Heart left ventricle (tissue), 13 donors: ENCODE results near the gene RGP1.

Source experiments
- POLR2A ChIP-seq, 2 donors: fragments of 450-650 bp; IDR thresholded peaks; one replicate each; pipeline ENCODE4 v1.6.1; 2017; ENCODE audit warnings: antibody characterized with exemption in 2 of 2, mild to moderate bottlenecking in 2 of 2, moderate library complexity in 2 of 2
- TF ChIP-seq, protein P1 (sequence below), 12 donors: fragments of 200-600 bp; sonication (generic) in 4 of 12; IDR thresholded peaks; one replicate each; pipeline versions ENCODE4 v1.5.0 to v1.8.0; 2018 to 2022; ENCODE audit warnings: antibody characterized with exemption in 12 of 12, mild to moderate bottlenecking in 5 of 12
- donor health status: ischemic (EF 13 %, LVEDD 7.1; RV severe dilation, severe dysfunction).
- donor health status: DM: no; HTN: yes; CAD: no.
- donor health status: DM: no; HTN: no; CAD: no.
- donor health status: ischemic (EF 25% LVEDD 6.9; RV normal size, moderate dysfunction).
- donor health status: ischemic (EF 25% LVEDD 5.7; RV mildly dilated, moderate dysfunction).
- donor health status: ischemic (EF 35%, LVEDD 5.7; RV mildly dilated, moderate dysfunction).
- donor health status: nonischemic (EF 11% LVEDD 7.7; RV severe dilation, severe dysfunction).
- donor health status: DM: yes; HTN: yes; CAD: no.
- donor health status: PGD.
- donor health status: ischemic (EF 29% LVEDD 5.4; RV normal size, mild dysfunction).
- donor health status: nonischemic (EF 23%, LVEDD 6.1; RV moderate dilation, normal function).

DNA sequence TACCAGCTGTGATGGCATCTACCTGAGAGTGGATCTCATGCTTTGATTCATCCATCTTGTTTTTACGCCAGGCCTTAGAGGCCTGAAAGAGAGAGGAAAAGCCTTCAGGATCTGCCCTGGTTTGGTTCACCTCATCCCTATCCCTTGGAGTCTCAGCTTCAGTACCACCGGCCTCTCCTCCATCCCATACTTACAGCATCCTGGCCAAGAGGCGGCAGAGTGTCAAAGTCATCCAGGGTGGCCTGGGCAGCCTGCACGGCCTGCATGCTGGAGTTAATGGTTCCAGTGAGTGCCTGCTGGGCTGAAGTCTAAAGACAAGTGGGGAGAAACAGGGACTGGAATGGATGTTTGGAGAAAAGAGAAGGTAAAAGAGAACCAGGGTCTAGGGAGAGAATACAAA is 29.5 kb upstream of the RGP1 start:
- TF ChIP-seq, protein P1, sequence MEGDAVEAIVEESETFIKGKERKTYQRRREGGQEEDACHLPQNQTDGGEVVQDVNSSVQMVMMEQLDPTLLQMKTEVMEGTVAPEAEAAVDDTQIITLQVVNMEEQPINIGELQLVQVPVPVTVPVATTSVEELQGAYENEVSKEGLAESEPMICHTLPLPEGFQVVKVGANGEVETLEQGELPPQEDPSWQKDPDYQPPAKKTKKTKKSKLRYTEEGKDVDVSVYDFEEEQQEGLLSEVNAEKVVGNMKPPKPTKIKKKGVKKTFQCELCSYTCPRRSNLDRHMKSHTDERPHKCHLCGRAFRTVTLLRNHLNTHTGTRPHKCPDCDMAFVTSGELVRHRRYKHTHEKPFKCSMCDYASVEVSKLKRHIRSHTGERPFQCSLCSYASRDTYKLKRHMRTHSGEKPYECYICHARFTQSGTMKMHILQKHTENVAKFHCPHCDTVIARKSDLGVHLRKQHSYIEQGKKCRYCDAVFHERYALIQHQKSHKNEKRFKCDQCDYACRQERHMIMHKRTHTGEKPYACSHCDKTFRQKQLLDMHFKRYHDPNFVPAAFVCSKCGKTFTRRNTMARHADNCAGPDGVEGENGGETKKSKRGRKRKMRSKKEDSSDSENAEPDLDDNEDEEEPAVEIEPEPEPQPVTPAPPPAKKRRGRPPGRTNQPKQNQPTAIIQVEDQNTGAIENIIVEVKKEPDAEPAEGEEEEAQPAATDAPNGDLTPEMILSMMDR (IDR thresholded peaks at IDR 0.05), result no peak
- TF ChIP-seq POLR2A (IDR thresholded peaks at IDR 0.05), result no peak
